ENCODE data around the gene MVB12B.

DNA sequence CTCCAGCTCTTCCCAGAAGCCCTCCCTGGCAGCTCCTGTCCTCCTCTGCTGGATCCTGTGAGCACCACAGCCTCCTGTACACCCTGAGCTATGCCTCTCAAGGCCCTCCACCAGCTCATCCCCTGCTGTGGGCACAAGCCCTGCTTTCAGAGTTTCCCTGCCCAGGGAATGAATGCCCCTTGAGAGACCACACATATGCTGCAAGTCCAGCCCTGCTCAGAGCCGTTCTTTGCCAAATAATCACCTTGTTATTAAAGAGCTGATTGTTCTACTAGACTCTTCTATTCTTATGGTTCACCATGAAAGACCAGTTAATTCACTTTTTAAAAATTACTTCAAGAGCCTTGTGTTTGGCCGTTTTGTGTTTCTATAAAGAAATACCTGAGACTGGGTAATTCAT, 121.5 kb downstream of the MVB12B start:
- TF ChIP-seq, protein P1, sequence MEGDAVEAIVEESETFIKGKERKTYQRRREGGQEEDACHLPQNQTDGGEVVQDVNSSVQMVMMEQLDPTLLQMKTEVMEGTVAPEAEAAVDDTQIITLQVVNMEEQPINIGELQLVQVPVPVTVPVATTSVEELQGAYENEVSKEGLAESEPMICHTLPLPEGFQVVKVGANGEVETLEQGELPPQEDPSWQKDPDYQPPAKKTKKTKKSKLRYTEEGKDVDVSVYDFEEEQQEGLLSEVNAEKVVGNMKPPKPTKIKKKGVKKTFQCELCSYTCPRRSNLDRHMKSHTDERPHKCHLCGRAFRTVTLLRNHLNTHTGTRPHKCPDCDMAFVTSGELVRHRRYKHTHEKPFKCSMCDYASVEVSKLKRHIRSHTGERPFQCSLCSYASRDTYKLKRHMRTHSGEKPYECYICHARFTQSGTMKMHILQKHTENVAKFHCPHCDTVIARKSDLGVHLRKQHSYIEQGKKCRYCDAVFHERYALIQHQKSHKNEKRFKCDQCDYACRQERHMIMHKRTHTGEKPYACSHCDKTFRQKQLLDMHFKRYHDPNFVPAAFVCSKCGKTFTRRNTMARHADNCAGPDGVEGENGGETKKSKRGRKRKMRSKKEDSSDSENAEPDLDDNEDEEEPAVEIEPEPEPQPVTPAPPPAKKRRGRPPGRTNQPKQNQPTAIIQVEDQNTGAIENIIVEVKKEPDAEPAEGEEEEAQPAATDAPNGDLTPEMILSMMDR (conservative IDR thresholded peaks at IDR 0.05 in 1 of 2, IDR thresholded peaks at IDR 0.05 in 1 of 2; ENCODE audit: extremely low read depth in 1 of 2, insufficient read depth in 1 of 2, low read depth in 1 of 2, low read length in 2 of 2), result no peak
- TF ChIP-seq EZH2 (IDR thresholded peaks at IDR 0.05; ENCODE audit: borderline replicate concordance, low read length), result no peak
